Dedifferentiated amniotic fluid mesenchymal stem cell (primary cell): ENCODE data around the gene RALGPS1.

ENCODE experiments used
- DNase-seq: peaks from one replicate; pipeline ENCODE4 v3.0.0-alpha.2; 2016; ENCODE audit errors: extremely low spot score

The RALGPS1 gene

GRCh38 chr9:127079446-127080140, 165.0 kb downstream of the RALGPS1 start:
- no peak for DNase-seq

- DNase-seq = no peak
Measured at GRCh38 chr9:127081250-127082185, 166.9 kb downstream of the RALGPS1 start.

- no peak for DNase-seq
Measured at GRCh38 chr9:127083138-127083980, 168.8 kb downstream of the RALGPS1 start.

GRCh38 chr9:127084076-127085039, 169.8 kb downstream of the RALGPS1 start:
- no peak for DNase-seq

GRCh38 chr9:127085186-127085585, 170.6 kb downstream of the RALGPS1 start:
- DNase-seq = no peak

- DNase-seq = no peak
Measured at GRCh38 chr9:127086771-127087170, 172.2 kb downstream of the RALGPS1 start.

- DNase-seq = no peak
Measured at GRCh38 chr9:127087411-127087810, 172.8 kb downstream of the RALGPS1 start.

GRCh38 chr9:127087836-127088235, 173.3 kb downstream of the RALGPS1 start:
- DNase-seq = no peak

GRCh38 chr9:127088724-127089615, 174.4 kb downstream of the RALGPS1 start:
- DNase-seq = no peak

GRCh38 chr9:127089631-127090081, 175.1 kb downstream of the RALGPS1 start:
- DNase-seq = no peak

GRCh38 chr9:127090341-127090985, 175.9 kb downstream of the RALGPS1 start:
- no peak for DNase-seq

GRCh38 chr9:127091526-127091925, 176.9 kb downstream of the RALGPS1 start:
- DNase-seq = no peak

- DNase-seq = no peak
Measured at GRCh38 chr9:127092041-127092608, 177.5 kb downstream of the RALGPS1 start.

GRCh38 chr9:127093319-127094020, 178.9 kb downstream of the RALGPS1 start:
- no peak for DNase-seq

- no peak for DNase-seq
Measured at GRCh38 chr9:127095411-127095810, 180.8 kb downstream of the RALGPS1 start.

GRCh38 chr9:127096208-127096607, 181.6 kb downstream of the RALGPS1 start:
- no peak for DNase-seq

GRCh38 chr9:127097683-127098082, 183.1 kb downstream of the RALGPS1 start:
- no peak for DNase-seq

GRCh38 chr9:127098916-127099553, 184.5 kb downstream of the RALGPS1 start:
- no peak for DNase-seq
